ENCODE results near the gene NR2C2. TPM values are rescaled to one million over a fixed set of nuclear protein-coding genes. Genes with fewer than 3 reads are reported as not detected.

The NR2C2 gene
- total and polyA plus RNA-seq, 2 of the 13 experiments (the other 11 are each of a cell fraction or from before 2014, with no cell fraction given): 7.8 to 11.8 TPM

DNA sequence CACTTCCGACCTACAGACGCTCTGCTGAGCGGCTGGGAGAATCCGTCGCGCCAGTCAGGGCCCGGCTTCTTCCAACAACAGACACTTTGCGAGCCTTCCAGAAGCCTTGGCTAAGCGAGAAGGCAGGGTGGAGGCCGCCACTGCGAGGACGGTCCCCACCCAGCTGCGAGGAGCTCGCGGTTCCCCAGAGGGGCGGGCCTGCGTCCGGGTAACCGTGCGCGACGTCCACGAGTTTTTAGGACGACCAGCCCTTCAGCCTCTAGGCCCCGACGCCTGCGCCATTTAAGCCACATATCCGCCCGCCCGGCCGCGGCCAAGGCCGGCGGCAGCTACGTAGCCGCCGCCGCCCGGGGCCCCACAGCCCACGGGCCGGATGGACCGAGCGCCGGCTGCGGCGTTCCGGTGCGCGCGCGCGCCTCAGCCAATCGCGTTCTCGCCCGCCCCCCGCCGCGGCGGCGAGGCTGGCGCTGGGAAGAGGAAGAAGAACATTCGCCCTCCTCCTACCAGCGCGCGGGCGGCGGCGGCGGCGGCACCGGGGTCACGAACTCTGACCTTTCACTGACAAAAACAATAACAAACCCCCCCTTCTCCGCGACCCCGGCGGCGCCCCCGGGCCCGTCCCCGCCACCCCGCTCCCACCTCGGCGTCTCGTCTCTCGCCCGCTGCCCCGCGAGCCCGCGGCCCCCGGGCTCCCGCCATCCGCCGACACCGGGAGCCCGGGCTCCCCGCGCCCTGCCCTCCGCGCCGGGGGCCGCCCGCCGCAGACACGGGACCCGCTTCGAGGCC is at the start of gene NR2C2 (continued):
- no peak for TF ChIP-seq DRAP1 (CRISPR knock-in tag; IDR thresholded peaks at IDR 0.05)
- TF ChIP-seq, protein P1, sequence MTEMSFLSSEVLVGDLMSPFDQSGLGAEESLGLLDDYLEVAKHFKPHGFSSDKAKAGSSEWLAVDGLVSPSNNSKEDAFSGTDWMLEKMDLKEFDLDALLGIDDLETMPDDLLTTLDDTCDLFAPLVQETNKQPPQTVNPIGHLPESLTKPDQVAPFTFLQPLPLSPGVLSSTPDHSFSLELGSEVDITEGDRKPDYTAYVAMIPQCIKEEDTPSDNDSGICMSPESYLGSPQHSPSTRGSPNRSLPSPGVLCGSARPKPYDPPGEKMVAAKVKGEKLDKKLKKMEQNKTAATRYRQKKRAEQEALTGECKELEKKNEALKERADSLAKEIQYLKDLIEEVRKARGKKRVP (CRISPR knock-in tag; IDR thresholded peaks at IDR 0.05): no peak
- TF ChIP-seq FLYWCH1 (CRISPR knock-in tag; IDR thresholded peaks at IDR 0.05): no peak
- TF ChIP-seq PAWR (CRISPR knock-in tag; IDR thresholded peaks at IDR 0.05; ENCODE audit: borderline replicate concordance): no peak
- peak; percentile 74 for TF ChIP-seq KMT2A (CRISPR knock-in tag; IDR thresholded peaks at IDR 0.05)
- TF ChIP-seq ZNF263 (CRISPR knock-in tag; IDR thresholded peaks at IDR 0.05): peak; percentile 36; the same call in 1 of the 2 replicates
- TF ChIP-seq HCFC1 (IDR thresholded peaks at IDR 0.05; ENCODE audit: low read depth, low read length): 0 out of 2 replicates have a peak, but pooled peaks have one; percentile 33
- no peak; the same call in 1 of the 2 replicates for TF ChIP-seq ZBTB25 (CRISPR knock-in tag; IDR thresholded peaks at IDR 0.05)
- TF ChIP-seq TAF1 (CRISPR knock-in tag; IDR thresholded peaks at IDR 0.05): peak; percentile 66
- TF ChIP-seq U2AF1 (optimal IDR thresholded peaks at IDR 0.05; ENCODE audit: low read depth, low read length): no peak
- no peak for TF ChIP-seq REXO4 (CRISPR knock-in tag; IDR thresholded peaks at IDR 0.05; ENCODE audit: borderline replicate concordance)
- TF ChIP-seq EHMT2 (IDR thresholded peaks at IDR 0.05; ENCODE audit: borderline replicate concordance, low read depth, low read length): no peak
- no peak for TF ChIP-seq ZNF607 (CRISPR knock-in tag; IDR thresholded peaks at IDR 0.05; ENCODE audit: borderline replicate concordance)
- TF ChIP-seq JUND (CRISPR knock-in tag; IDR thresholded peaks at IDR 0.05): no peak
- TF ChIP-seq CCAR2 (optimal IDR thresholded peaks at IDR 0.05; ENCODE audit: low read depth, low read length): no peak
- TF ChIP-seq, protein P2, sequence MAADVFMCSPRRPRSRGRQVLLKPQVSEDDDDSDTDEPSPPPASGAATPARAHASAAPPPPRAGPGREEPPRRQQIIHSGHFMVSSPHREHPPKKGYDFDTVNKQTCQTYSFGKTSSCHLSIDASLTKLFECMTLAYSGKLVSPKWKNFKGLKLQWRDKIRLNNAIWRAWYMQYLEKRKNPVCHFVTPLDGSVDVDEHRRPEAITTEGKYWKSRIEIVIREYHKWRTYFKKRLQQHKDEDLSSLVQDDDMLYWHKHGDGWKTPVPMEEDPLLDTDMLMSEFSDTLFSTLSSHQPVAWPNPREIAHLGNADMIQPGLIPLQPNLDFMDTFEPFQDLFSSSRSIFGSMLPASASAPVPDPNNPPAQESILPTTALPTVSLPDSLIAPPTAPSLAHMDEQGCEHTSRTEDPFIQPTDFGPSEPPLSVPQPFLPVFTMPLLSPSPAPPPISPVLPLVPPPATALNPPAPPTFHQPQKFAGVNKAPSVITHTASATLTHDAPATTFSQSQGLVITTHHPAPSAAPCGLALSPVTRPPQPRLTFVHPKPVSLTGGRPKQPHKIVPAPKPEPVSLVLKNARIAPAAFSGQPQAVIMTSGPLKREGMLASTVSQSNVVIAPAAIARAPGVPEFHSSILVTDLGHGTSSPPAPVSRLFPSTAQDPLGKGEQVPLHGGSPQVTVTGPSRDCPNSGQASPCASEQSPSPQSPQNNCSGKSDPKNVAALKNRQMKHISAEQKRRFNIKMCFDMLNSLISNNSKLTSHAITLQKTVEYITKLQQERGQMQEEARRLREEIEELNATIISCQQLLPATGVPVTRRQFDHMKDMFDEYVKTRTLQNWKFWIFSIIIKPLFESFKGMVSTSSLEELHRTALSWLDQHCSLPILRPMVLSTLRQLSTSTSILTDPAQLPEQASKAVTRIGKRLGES (CRISPR knock-in tag; IDR thresholded peaks at IDR 0.05; ENCODE audit: borderline replicate concordance): no peak
- TF ChIP-seq ZNF33A (CRISPR knock-in tag; IDR thresholded peaks at IDR 0.05; ENCODE audit: borderline replicate concordance): no peak
- no peak for TF ChIP-seq GZF1 (CRISPR knock-in tag; IDR thresholded peaks at IDR 0.05)
- 0 out of 2 replicates have a peak, but pooled peaks have one; percentile 43 for TF ChIP-seq HIVEP1 (CRISPR knock-in tag; IDR thresholded peaks at IDR 0.05)
- TF ChIP-seq DR1 (CRISPR knock-in tag; IDR thresholded peaks at IDR 0.05): no peak
- TF ChIP-seq ZNF713 (CRISPR knock-in tag; IDR thresholded peaks at IDR 0.05): no peak
- TF ChIP-seq ZNF598 (CRISPR knock-in tag; IDR thresholded peaks at IDR 0.05; ENCODE audit: borderline replicate concordance): no peak
- no peak for TF ChIP-seq FOXP1 (IDR thresholded peaks at IDR 0.05)
- TF ChIP-seq FOXP1 (CRISPR knock-in tag; IDR thresholded peaks at IDR 0.05): no peak
- no peak for TF ChIP-seq ZSCAN30 (CRISPR knock-in tag; IDR thresholded peaks at IDR 0.05)
- TF ChIP-seq SSRP1 (CRISPR knock-in tag; IDR thresholded peaks at IDR 0.05): no peak
- TF ChIP-seq RNF2 (conservative IDR thresholded peaks at IDR 0.05; ENCODE audit: low read depth): no peak
- TF ChIP-seq MTF2 (CRISPR knock-in tag; IDR thresholded peaks at IDR 0.05; ENCODE audit: borderline replicate concordance): no peak
